Fibroblast of mammary gland (primary cell): ENCODE results near the gene KRT6A.

Experiments
- DNase-seq: peaks from one replicate; pipeline ENCODE4 v3.0.0-alpha.2; 2010; ENCODE audit warnings: low read depth
- H3K4me3 ChIP-seq: 2 replicates; pipeline ENCODE4 v1.5.1; 2011; ENCODE audit warnings: low read depth, mild to moderate bottlenecking, low read length, moderate library complexity; ENCODE audit not compliant: control insufficient read depth
- CTCF ChIP-seq: conservative IDR thresholded peaks from 2 replicates; pipeline ENCODE4 v1.5.1; 2011; ENCODE audit warnings: low read depth, low read length, inconsistent platforms; ENCODE audit not compliant: control insufficient read depth, insufficient read depth

Gene KRT6A

GRCh38 chr12:52493172-52493571 lies at the start of gene KRT6A:
Gene KRT6A, minus strand, starts transcription at chr12:52493257. Its CDS starts 69 bp downstream, at chr12:52493188.
- no peak within 1 kb of the TSS for H3K4me3 ChIP-seq
- no peak for TF ChIP-seq CTCF
- DNase-seq, result no peak

GRCh38 chr12:52542157-52542556 lies 49.1 kb upstream of the KRT6A start:
- no peak for TF ChIP-seq CTCF
- no peak for DNase-seq
- H3K4me3 ChIP-seq, result no peak overlapping the region

GRCh38 chr12:52541709-52542108 lies 48.7 kb upstream of the KRT6A start:
- no peak for TF ChIP-seq CTCF
- no peak overlapping the region for H3K4me3 ChIP-seq
- DNase-seq, result no peak

GRCh38 chr12:52540531-52540930 lies 47.5 kb upstream of the KRT6A start:
- no peak for TF ChIP-seq CTCF
- no peak for DNase-seq
- no peak overlapping the region for H3K4me3 ChIP-seq

- TF ChIP-seq CTCF, result no peak
- H3K4me3 ChIP-seq, result no peak overlapping the region
- DNase-seq, result no peak
Measured at GRCh38 chr12:52539821-52540173, 46.7 kb upstream of the KRT6A start.

GRCh38 chr12:52539083-52539820 lies 46.2 kb upstream of the KRT6A start:
- H3K4me3 ChIP-seq, result no peak overlapping the region
- peak; percentile 74 for DNase-seq
- no peak for TF ChIP-seq CTCF

GRCh38 chr12:52537101-52537500 lies 44.0 kb upstream of the KRT6A start:
- TF ChIP-seq CTCF, result no peak
- no peak for DNase-seq
- H3K4me3 ChIP-seq, result no peak overlapping the region
